ENCODE results near the gene ANTXR2.

DNA sequence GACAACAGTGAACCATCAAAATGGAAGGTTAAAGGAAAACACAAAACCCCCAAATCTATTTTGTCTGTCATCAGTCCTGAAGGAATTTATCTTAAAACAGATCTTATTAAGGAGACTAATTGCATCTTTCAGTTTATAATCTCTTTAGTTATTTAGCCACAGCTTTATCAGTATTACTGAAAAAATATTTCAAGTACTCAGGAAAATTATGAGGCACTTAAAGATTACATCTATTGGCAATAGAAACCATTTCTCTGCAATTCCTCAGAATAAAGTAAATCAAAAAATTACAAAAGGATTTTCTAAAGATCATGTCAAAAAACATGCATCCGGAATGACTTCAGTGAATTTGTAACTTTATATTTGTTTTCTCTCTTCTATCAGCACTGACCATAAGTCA is 35.2 kb downstream of the ANTXR2 start:
- TF ChIP-seq CTCF (IDR thresholded peaks at IDR 0.05), result no peak
- no peak for TF ChIP-seq EP300 (IDR thresholded peaks at IDR 0.05)
- no peak for TF ChIP-seq POLR2A (IDR thresholded peaks at IDR 0.05)
